GM11168 (cell line): ENCODE results near the gene COX18.

Experiments used
- in situ Hi-C: fragments of 300-500 bp; cut with MboI; formaldehyde crosslinking; loops from one replicate; pipeline ENCODE4 v1.12.0; 2022; ENCODE audit warnings: low sequenced_read_pairs; ENCODE audit not compliant: unreplicated experiment

Gene COX18

GRCh38 chr4:73053974-73054480 lies 15.5 kb downstream of the COX18 start:
- in situ Hi-C loops, result no loop called here

- in situ Hi-C loops, result no loop called here
Measured at GRCh38 chr4:73053076-73053475, 16.4 kb downstream of the COX18 start.

- in situ Hi-C loops, result no loop called here
Measured at GRCh38 chr4:73051625-73052024, 17.9 kb downstream of the COX18 start.

GRCh38 chr4:73045879-73046278 lies 23.6 kb downstream of the COX18 start:
- in situ Hi-C loops, result no loop called here

- in situ Hi-C loops, result no loop called here
Measured at GRCh38 chr4:73037057-73037456, 32.5 kb downstream of the COX18 start.

GRCh38 chr4:73036123-73036522 lies 33.4 kb downstream of the COX18 start:
- in situ Hi-C loops, result no loop called here

GRCh38 chr4:73034896-73035295 lies 34.6 kb downstream of the COX18 start:
- in situ Hi-C loops, result no loop called here

GRCh38 chr4:73028621-73029020 lies 40.9 kb downstream of the COX18 start:
- in situ Hi-C loops, result no loop called here

- in situ Hi-C loops, result loop anchor here (25.0 kb wide), 2 partner anchors 534 to 709 kb away; no protein-coding TSS in a partner anchor
Measured at GRCh38 chr4:73021634-73022033, 47.9 kb downstream of the COX18 start.

GRCh38 chr4:73019462-73020047 lies 50.0 kb downstream of the COX18 start:
- in situ Hi-C loops, result loop anchor here (5.0 to 25.0 kb wide), 3 partner anchors 322 to 707 kb away; no protein-coding TSS in a partner anchor

GRCh38 chr4:73018595-73018994 lies 50.9 kb downstream of the COX18 start:
- in situ Hi-C loops, result loop anchor here (5.0 to 25.0 kb wide), 3 partner anchors 321 to 706 kb away; no protein-coding TSS in a partner anchor

- in situ Hi-C loops, result loop anchor here (25.0 kb wide), 2 partner anchors 526 to 701 kb away; no protein-coding TSS in a partner anchor
Measured at GRCh38 chr4:73013310-73013709, 56.2 kb downstream of the COX18 start.

GRCh38 chr4:73012673-73013072 lies 56.8 kb downstream of the COX18 start:
- in situ Hi-C loops, result loop anchor here (25.0 kb wide), 2 partner anchors 525 to 700 kb away; no protein-coding TSS in a partner anchor

GRCh38 chr4:73011629-73011985 lies 57.9 kb downstream of the COX18 start:
- in situ Hi-C loops, result loop anchor here (25.0 kb wide), 2 partner anchors 524 to 699 kb away; no protein-coding TSS in a partner anchor

GRCh38 chr4:73010789-73011628 lies 58.5 kb downstream of the COX18 start:
- in situ Hi-C loops, result loop anchor here (25.0 kb wide), 2 partner anchors 524 to 699 kb away; no protein-coding TSS in a partner anchor

- in situ Hi-C loops, result loop anchor here (25.0 kb wide), 2 partner anchors 520 to 695 kb away; no protein-coding TSS in a partner anchor
Measured at GRCh38 chr4:73007526-73008100, 61.9 kb downstream of the COX18 start.

GRCh38 chr4:73006286-73006990 lies 63.1 kb downstream of the COX18 start:
- in situ Hi-C loops, result loop anchor here (25.0 kb wide), 2 partner anchors 519 to 694 kb away; no protein-coding TSS in a partner anchor

GRCh38 chr4:73005514-73005913 lies 64.0 kb downstream of the COX18 start:
- in situ Hi-C loops, result loop anchor here (25.0 kb wide), 2 partner anchors 518 to 693 kb away; no protein-coding TSS in a partner anchor
